SU-DHL-6 (cell line): ENCODE results near the gene CHFR.
A peak's percentile ranks its signal among the peaks of the same experiment; 100 is the strongest.

ENCODE experiments used
- H2AFZ ChIP-seq: fragments of 200-600 bp; sonication (generic); 2 replicates; pipeline ENCODE4 v1.6.1; 2014; ENCODE audit warnings: low read depth, mild to moderate bottlenecking, moderate library complexity, mixed read lengths, antibody characterized with exemption, low read length; ENCODE audit not compliant: severe bottlenecking
- H3F3A ChIP-seq: fragments of 200-600 bp; shearing (Covaris generic); 2 replicates; pipeline ENCODE4 v1.6.0; 2016; ENCODE audit warnings: antibody characterized with exemption, mild to moderate bottlenecking; ENCODE audit not compliant: insufficient read depth
- H3K27ac ChIP-seq: fragments of 200-600 bp; sonication (generic); 2 replicates; pipeline ENCODE4 v1.5.1; 2016; ENCODE audit warnings: low read depth, mild to moderate bottlenecking, low read length, moderate library complexity, mixed read lengths
- H3K27me3 ChIP-seq: fragments of 200-600 bp; sonication (generic), shearing (Covaris generic); 2 replicates; pipeline ENCODE4 v1.6.0; 2014; ENCODE audit warnings: mild to moderate bottlenecking, low read length
- H3K36me3 ChIP-seq: fragments of 200-600 bp; sonication (generic); 2 replicates; pipeline ENCODE4 v1.6.1; 2014; ENCODE audit warnings: mild to moderate bottlenecking, low read length, mixed read lengths
- H3K4me2 ChIP-seq: fragments of 300-600, 200-600 bp; shearing (Covaris generic), sonication (generic); 2 replicates; pipeline ENCODE4 v1.6.0; 2014; ENCODE audit warnings: low read length, low read depth, mild to moderate bottlenecking; ENCODE audit not compliant: poor library complexity, severe bottlenecking
- H3K4me3 ChIP-seq: fragments of 200-600 bp; sonication (generic); 2 replicates; pipeline ENCODE4 v1.5.1; 2014; ENCODE audit warnings: antibody characterized with exemption, low read length, mild to moderate bottlenecking, mixed read lengths; ENCODE audit not compliant: insufficient read depth, poor library complexity, severe bottlenecking
- H3K79me2 ChIP-seq: fragments of 200-600 bp; sonication (generic); 2 replicates; pipeline ENCODE4 v1.6.1; 2014; ENCODE audit warnings: mild to moderate bottlenecking, low read length, moderate library complexity; ENCODE audit not compliant: insufficient read depth
- H3K9ac ChIP-seq: fragments of 200-600 bp; sonication (generic); 2 replicates; pipeline ENCODE4 v1.7.0; 2014; ENCODE audit warnings: mild to moderate bottlenecking, low read length
- H3K9me2 ChIP-seq: fragments of 200-600 bp; sonication (generic); replicated peaks from 2 replicates; pipeline ENCODE4 v1.6.1; 2014; ENCODE audit warnings: low read length; ENCODE audit not compliant: insufficient read depth
- H3K9me3 ChIP-seq: fragments of 200-600 bp; sonication (generic); 2 replicates; pipeline ENCODE4 v1.6.1; 2014; ENCODE audit warnings: low read length, mixed read lengths; ENCODE audit not compliant: insufficient read depth
- H4K20me1 ChIP-seq: fragments of 200-600 bp; sonication (generic); 2 replicates; pipeline ENCODE4 v1.6.1; 2014; ENCODE audit warnings: low read depth, mild to moderate bottlenecking, antibody characterized with exemption, low read length, moderate library complexity, mixed read lengths
- CTCF ChIP-seq: fragments of 200-600 bp; sonication (generic); IDR thresholded peaks from one replicate; pipeline ENCODE4 v1.5.1; 2017; ENCODE audit warnings: antibody characterized with exemption, mild to moderate bottlenecking, low read length, moderate library complexity; ENCODE audit not compliant: insufficient read depth, poor library complexity, severe bottlenecking
- EZH2phosphoT487 ChIP-seq: fragments of 200-600 bp; sonication (generic), shearing (Covaris generic); conservative IDR thresholded peaks from 2 replicates; pipeline ENCODE4 v1.6.1; 2018; ENCODE audit warnings: mild to moderate bottlenecking, antibody characterized with exemption, low read length, moderate library complexity, mixed read lengths

The CHFR gene

GRCh38 chr12:132831771-132832170 lies 55.6 kb downstream of the CHFR start:
- peaks cover 17% of the 10 kb centered on the region for H3K79me2 ChIP-seq

DNA sequence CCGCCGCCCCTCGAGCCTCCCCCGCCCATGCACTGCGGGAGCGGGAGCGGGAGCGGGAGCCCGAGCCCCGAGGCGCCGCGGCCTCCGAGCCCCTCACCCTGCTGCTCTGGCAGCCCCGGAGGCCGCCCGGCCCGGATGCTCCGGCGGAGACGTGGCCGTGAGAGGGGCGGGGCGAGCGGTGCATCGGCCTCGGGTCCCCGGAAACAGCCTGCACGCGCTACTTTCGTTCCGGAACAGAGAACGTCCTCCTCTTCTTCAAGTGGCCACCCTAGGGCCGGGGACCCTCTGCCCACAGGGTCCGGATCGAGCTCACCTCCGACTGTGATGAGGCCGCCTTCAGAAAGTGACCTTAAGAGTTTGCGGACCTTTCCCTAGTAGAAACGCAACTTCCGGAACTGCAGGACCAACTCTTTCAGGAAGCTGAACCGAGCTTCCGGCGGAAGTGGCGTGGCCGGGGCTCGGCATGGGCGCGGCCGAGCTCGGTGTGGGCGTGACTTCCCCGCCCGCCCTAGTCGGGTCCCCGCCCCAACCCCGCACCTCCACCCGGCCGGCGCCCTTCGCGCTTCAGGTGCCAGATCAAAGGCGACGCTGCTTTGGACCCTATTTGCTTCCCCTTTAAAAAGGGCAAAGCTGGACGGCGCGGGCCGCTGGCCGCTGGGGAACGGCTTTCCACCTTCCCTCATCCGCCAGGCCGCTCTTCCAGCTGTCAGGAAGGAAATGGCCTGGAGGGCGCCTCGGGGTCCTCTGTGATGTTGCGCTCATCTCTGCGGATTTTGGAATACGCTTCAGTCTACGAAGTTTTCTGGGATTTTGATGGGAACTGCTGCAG lies 58.5 kb downstream of the CHFR start, which contains the start of gene GOLGA3:
GOLGA3 (minus strand) TSS at position 164 of the 829 bp plus-strand sequence. CDS start 6,741 bp downstream, outside the sequence.
- Histone ChIP-seq H3F3A (no peaks in the 10 kb centered on the region), H3K27ac (peak within 1 kb of the TSS; percentile 79), H3K9me3 (no peaks in the 10 kb centered on the region), H2AFZ (peak within 1 kb of the TSS; percentile 89), H3K4me2 (peak within 1 kb of the TSS; percentile 72), H3K36me3 (0 out of 2 replicates have a peak, but pooled peaks cover 5% of the 10 kb centered on the region), H3K9me2 (no peaks in the 10 kb centered on the region), H3K27me3 (no peaks in the 10 kb centered on the region), H3K79me2 (peaks cover 42% of the 10 kb centered on the region), H3K9ac (peak within 1 kb of the TSS; percentile 77), H4K20me1 (no peaks in the 10 kb centered on the region; the same call in 1 of the 2 replicates), H3K4me3 (peak within 1 kb of the TSS; percentile 96)
- TF ChIP-seq EZH2phosphoT487 = no peak
- TF ChIP-seq CTCF = no peak

More at GRCh38 chr12:132831771-132832170, 55.6 kb downstream of the CHFR start:
- Histone ChIP-seq H3K4me2 (no peak overlapping the region), H3K9me2 (no peaks in the 10 kb centered on the region), H3K9ac (no peak overlapping the region), H3F3A (no peaks in the 10 kb centered on the region), H4K20me1 (no peaks in the 10 kb centered on the region; the same call in 1 of the 2 replicates), H3K27ac (no peak overlapping the region), H3K36me3 (0 out of 2 replicates have a peak, but pooled peaks cover 3% of the 10 kb centered on the region), H3K27me3 (no peaks in the 10 kb centered on the region), H3K4me3 (no peak overlapping the region), H2AFZ (no peak overlapping the region), H3K9me3 (no peaks in the 10 kb centered on the region)
- TF ChIP-seq EZH2phosphoT487 (no peak), CTCF (no peak)

- Histone ChIP-seq H3K9me3 (no peaks in the 10 kb centered on the region), H3K9ac (peak overlapping the region; percentile 77), H3K27ac (no peak overlapping the region), H3F3A (no peaks in the 10 kb centered on the region), H3K79me2 (peaks cover 47% of the 10 kb centered on the region), H3K36me3 (0 out of 2 replicates have a peak, but pooled peaks cover 5% of the 10 kb centered on the region), H3K4me3 (peak overlapping the region; percentile 96), H3K4me2 (peak overlapping the region; percentile 72), H3K9me2 (no peaks in the 10 kb centered on the region), H3K27me3 (no peaks in the 10 kb centered on the region), H2AFZ (no peak overlapping the region), H4K20me1 (no peaks in the 10 kb centered on the region; the same call in 1 of the 2 replicates)
- TF ChIP-seq CTCF = no peak
- TF ChIP-seq EZH2phosphoT487 = no peak
These were observed 59.4 kb downstream of the CHFR start for GRCh38 chr12:132827763-132828703.
